Epidermal melanocyte (primary cell): ENCODE data around the gene NUDT15.
"Not testable (repeated sequence)": the region's sequence is repeated elsewhere in the genome, so short reads cannot be mapped to it uniquely, and the experiment has no call there.

Experiments used
- DNase-seq: peaks from one replicate; pipeline ENCODE4 v3.0.0; 2011; ENCODE audit warnings: low spot score; ENCODE audit not compliant: insufficient read length

NUDT15 gene

GRCh38 chr13:48037346-48038173 lies at the start of gene NUDT15:
Gene NUDT15 (plus strand): TSS chr13:48037726. CDS start chr13:48037747, 21 bp downstream.
- DNase-seq = peak; percentile 95

- DNase-seq = no peak
These were observed 47.1 kb upstream of the NUDT15 start for GRCh38 chr13:47990427-47990826.

- no peak for DNase-seq
These were observed 46.5 kb upstream of the NUDT15 start for GRCh38 chr13:47990920-47991466.

GRCh38 chr13:47991859-47992258 lies 45.7 kb upstream of the NUDT15 start:
- DNase-seq = no peak

- no peak for DNase-seq
These were observed 40.1 kb upstream of the NUDT15 start for GRCh38 chr13:47997384-47997783.

- no peak for DNase-seq
These were observed 37.6 kb upstream of the NUDT15 start for GRCh38 chr13:47999973-48000372.

- DNase-seq = no peak
These were observed 36.9 kb upstream of the NUDT15 start for GRCh38 chr13:48000559-48001113.

GRCh38 chr13:48001114-48001881 lies 36.2 kb upstream of the NUDT15 start, which contains the start of gene SUCLA2:
Gene SUCLA2 (minus strand): TSS chr13:48001273. CDS start chr13:48001269, 4 bp downstream.
- DNase-seq = peak; percentile 92

GRCh38 chr13:48001999-48002398 lies 35.5 kb upstream of the NUDT15 start:
- not testable (repeated sequence) for DNase-seq

GRCh38 chr13:48004201-48004600 lies 33.3 kb upstream of the NUDT15 start:
- DNase-seq = no peak

GRCh38 chr13:48006396-48006795 lies 31.1 kb upstream of the NUDT15 start:
- DNase-seq = no peak

- no peak for DNase-seq
These were observed 28.2 kb upstream of the NUDT15 start for GRCh38 chr13:48009284-48009683.

GRCh38 chr13:48010698-48011097 lies 26.8 kb upstream of the NUDT15 start:
- no peak for DNase-seq

GRCh38 chr13:48012668-48013067 lies 24.9 kb upstream of the NUDT15 start:
- no peak for DNase-seq

- no peak for DNase-seq
These were observed 23.2 kb upstream of the NUDT15 start for GRCh38 chr13:48014359-48014758.

GRCh38 chr13:48018637-48019036 lies 18.9 kb upstream of the NUDT15 start:
- no peak for DNase-seq

- no peak for DNase-seq
These were observed 17.7 kb upstream of the NUDT15 start for GRCh38 chr13:48019796-48020195.

- DNase-seq = no peak
These were observed 9.5 kb upstream of the NUDT15 start for GRCh38 chr13:48028066-48028465.

- no peak for DNase-seq
These were observed 7.7 kb upstream of the NUDT15 start for GRCh38 chr13:48029859-48030258.

GRCh38 chr13:48038761-48039160 lies 1.2 kb downstream of the NUDT15 start:
- DNase-seq = no peak

- DNase-seq = no peak
These were observed 2.5 kb downstream of the NUDT15 start for GRCh38 chr13:48040049-48040448.

- no peak for DNase-seq
These were observed 3.4 kb downstream of the NUDT15 start for GRCh38 chr13:48040896-48041295.
